ENCODE measurements around the gene SUGT1.
"Not testable (repeated sequence)": the region's sequence is repeated elsewhere in the genome, so short reads cannot be mapped to it uniquely, and the experiment has no call there.

SUGT1 gene

DNA sequence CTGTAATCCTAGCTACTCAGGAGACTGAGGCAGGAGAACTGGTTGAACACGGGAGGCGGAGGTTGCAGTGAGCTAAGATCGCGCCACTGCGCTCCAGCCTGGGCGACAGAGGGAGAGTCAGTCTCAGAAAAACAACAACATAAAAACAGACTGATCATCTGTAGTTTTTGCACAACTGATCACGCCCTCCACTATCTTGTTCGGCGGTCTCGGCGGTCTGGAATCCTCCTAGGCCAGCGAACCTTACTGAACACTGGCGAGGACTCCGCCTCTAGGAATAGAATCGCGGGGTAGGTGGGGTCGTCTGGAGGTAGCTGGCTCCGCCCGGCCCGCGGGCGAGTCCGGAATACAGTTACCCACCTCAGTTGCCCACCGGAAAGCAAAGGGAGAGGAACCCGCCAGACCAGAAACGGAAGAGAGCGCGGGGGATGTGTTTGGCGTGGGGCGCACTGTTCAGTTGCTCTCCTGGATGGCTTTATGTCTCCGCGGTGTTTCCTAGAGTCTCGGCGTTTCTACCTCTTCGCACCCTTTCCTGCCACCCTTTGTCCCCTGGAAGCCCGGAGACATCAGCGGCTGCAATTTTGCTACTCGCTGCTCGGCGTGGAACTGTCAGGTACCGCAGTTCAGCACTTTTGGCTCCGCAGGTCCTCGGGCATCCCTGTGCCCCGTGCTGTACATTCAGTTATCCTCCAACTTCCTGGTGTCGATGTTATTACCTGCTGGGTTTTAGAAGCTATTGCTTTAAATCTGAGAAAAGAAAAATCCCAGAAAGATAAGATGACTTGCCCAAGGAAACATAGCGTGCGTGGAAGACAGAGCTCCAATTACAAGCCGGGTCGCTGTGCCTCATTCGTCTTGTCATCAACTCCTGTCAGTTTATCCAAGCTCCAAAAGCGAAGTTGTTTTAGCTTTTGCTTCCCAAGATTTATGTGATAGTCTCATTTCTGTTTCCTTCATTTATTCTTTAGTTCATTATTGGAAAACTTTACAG is 35.3 kb upstream of the SUGT1 start:
- H3K27ac ChIP-seq, result peak overlapping the region; percentile 56
- no peak for TF ChIP-seq ZFX (IDR thresholded peaks at IDR 0.05)
- TF ChIP-seq CTCF (conservative IDR thresholded peaks at IDR 0.05), result no peak

GRCh38 chr13:52631083-52631690 is 21.4 kb upstream of the SUGT1 start:
- not testable (repeated sequence) for H3K27ac ChIP-seq

GRCh38 chr13:52638666-52639328 is 13.8 kb upstream of the SUGT1 start:
- H3K27ac ChIP-seq, result no peak overlapping the region
- TF ChIP-seq CTCF (conservative IDR thresholded peaks at IDR 0.05) (no peak), ZFX (IDR thresholded peaks at IDR 0.05) (no peak)

GRCh38 chr13:52642131-52642530 is 10.5 kb upstream of the SUGT1 start, which contains the start of gene HNRNPA1L2:
Gene HNRNPA1L2 (plus strand): TSS chr13:52642431. CDS start chr13:52642493, 62 bp downstream.
- no peak for TF ChIP-seq ZFX (IDR thresholded peaks at IDR 0.05)
- no peak for TF ChIP-seq CTCF (conservative IDR thresholded peaks at IDR 0.05)
- H3K27ac ChIP-seq, result no peak within 1 kb of the TSS

- TF ChIP-seq CTCF (conservative IDR thresholded peaks at IDR 0.05) (no peak), ZFX (IDR thresholded peaks at IDR 0.05) (no peak)
Observed at GRCh38 chr13:52644108-52644507, 8.5 kb upstream of the SUGT1 start.

GRCh38 chr13:52646967-52647366 is 5.7 kb upstream of the SUGT1 start:
- H3K27ac ChIP-seq, result no peak overlapping the region
- TF ChIP-seq CTCF (conservative IDR thresholded peaks at IDR 0.05) (no peak), ZFX (IDR thresholded peaks at IDR 0.05) (no peak)

More at GRCh38 chr13:52644108-52644507, 8.5 kb upstream of the SUGT1 start:
- H3K27ac ChIP-seq, result no peak overlapping the region

DNA sequence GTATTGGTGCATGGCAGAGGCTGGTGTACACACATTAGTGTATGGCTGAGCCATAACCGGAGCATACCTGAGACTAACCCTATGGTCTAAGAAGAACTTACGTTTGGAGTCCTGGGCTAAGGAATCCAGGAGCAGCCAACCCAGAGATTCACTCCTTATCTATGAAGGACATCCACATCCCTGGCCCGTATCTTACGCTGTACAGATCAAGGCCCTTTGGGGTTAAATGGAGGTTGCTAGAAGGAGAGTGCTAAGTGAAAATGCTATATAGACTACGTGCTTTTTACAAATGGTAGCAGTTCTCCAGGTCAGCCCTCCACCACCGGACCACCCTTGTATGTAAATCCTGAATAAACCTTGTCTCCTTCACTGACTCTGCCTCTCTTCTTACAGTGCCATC is 1.9 kb upstream of the SUGT1 start:
- TF ChIP-seq CTCF (conservative IDR thresholded peaks at IDR 0.05), result no peak
- no peak overlapping the region for H3K27ac ChIP-seq

Data from C4-2B (cell line).